Measurements from ENCODE around the gene SPATA2.
A peak's percentile ranks its signal among the peaks of the same experiment; 100 is the strongest.

SPATA2 gene

DNA sequence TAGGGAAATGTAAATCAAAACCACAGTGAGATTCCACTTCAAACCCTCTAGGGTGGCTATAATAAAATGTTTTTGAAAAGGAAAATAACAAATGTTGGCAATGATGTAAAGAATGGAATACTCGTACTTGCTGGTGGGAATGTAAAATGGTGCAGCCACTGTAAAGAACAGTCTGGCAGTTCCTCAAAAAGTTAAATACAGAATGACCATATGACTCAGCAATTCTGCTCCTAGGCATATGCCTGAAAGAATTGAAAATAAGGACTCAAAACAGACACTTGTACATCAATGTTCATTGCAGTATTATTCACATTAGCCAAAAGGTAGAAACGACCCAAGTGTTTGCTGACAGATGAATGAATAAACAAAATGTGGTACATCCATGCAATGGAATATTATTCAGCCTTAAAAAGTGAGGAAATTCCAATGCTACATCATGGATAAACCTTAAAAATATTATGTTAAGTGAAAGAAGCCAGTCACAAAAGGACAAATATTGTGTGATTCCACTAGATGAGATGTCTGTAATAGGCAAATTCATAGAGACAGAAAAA is 10.6 kb upstream of the SPATA2 start:
- no peaks in the 10 kb centered on the region for H3K9me3 ChIP-seq (replicated peaks; ENCODE audit: low read length)
- no peak overlapping the region for H3K4me2 ChIP-seq (ENCODE audit: low read length)
- H3K4me1 ChIP-seq (ENCODE audit: control insufficient read depth, insufficient read depth, low read length) = peaks cover 9% of the 10 kb centered on the region
- H3K27me3 ChIP-seq (ENCODE audit: control insufficient read depth, insufficient read depth, low read length) = no peaks in the 10 kb centered on the region
- H3K36me3 ChIP-seq (ENCODE audit: insufficient read depth, low read length) = no peaks in the 10 kb centered on the region
- no peak overlapping the region for H3K9ac ChIP-seq (ENCODE audit: low read depth, low read length)
- no peak overlapping the region for H3K4me3 ChIP-seq (ENCODE audit: low read length)

GRCh38 chr20:49924247-49924646 is 8.9 kb upstream of the SPATA2 start:
- H3K4me2 ChIP-seq (ENCODE audit: low read length) = no peak overlapping the region
- H3K9ac ChIP-seq (ENCODE audit: low read depth, low read length) = no peak overlapping the region
- H3K4me1 ChIP-seq (ENCODE audit: control insufficient read depth, insufficient read depth, low read length) = peaks cover 9% of the 10 kb centered on the region
- no peaks in the 10 kb centered on the region for H3K36me3 ChIP-seq (ENCODE audit: insufficient read depth, low read length)
- no peak overlapping the region for H3K4me3 ChIP-seq (ENCODE audit: low read length)
- H3K9me3 ChIP-seq (replicated peaks; ENCODE audit: low read length) = no peaks in the 10 kb centered on the region
- H3K27me3 ChIP-seq (ENCODE audit: control insufficient read depth, insufficient read depth, low read length) = no peaks in the 10 kb centered on the region

DNA sequence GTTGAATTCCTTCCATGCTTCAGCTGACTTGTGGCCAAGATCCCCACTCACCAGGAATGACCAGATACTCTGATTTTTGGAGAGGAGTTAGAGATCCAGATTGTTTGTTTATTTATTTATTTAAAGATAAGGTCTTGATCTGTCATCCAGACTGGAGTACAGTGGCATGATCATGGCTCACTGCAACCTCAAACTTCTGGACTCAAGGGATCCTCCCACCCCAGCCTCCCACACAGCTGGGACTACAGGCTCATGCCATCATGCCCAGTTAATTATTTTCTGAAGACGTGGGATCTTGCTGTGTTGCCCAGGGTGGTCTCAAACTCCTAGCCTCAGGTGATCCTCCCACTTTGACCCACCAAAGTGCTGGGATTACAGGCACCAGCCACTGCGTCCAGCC is 4.1 kb upstream of the SPATA2 start:
- Histone ChIP-seq H3K9ac (ENCODE audit: low read depth, low read length) (no peak overlapping the region), H3K27me3 (ENCODE audit: control insufficient read depth, insufficient read depth, low read length) (no peaks in the 10 kb centered on the region), H3K36me3 (ENCODE audit: insufficient read depth, low read length) (no peaks in the 10 kb centered on the region), H3K9me3 (replicated peaks; ENCODE audit: low read length) (no peaks in the 10 kb centered on the region), H3K4me1 (ENCODE audit: control insufficient read depth, insufficient read depth, low read length) (peaks cover under 1% of the 10 kb centered on the region), H3K4me3 (ENCODE audit: low read length) (no peak overlapping the region), H3K4me2 (ENCODE audit: low read length) (no peak overlapping the region)

DNA sequence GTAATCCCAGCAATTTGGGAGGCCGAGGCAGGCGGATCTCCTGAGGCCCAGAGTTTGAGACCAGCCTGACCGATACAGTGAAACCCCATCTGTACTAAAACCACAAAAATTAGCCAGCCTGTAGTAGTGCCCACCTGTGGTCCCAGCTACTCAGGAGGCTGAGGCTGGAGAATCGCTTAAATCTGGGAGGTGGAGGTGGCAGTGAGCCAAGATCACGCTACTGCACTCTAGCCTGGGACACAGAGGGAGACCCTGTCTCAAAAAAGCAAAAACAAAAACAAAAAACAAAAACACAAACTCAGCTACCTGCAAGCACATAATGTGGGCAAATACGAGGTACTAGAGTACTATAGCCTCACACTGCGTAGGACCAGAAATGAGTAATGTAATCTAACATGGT is 3.7 kb upstream of the SPATA2 start:
- no peaks in the 10 kb centered on the region for H3K27me3 ChIP-seq (ENCODE audit: control insufficient read depth, insufficient read depth, low read length)
- no peak overlapping the region for H3K4me3 ChIP-seq (ENCODE audit: low read length)
- no peak overlapping the region for H3K4me2 ChIP-seq (ENCODE audit: low read length)
- no peak overlapping the region for H3K9ac ChIP-seq (ENCODE audit: low read depth, low read length)
- H3K9me3 ChIP-seq (replicated peaks; ENCODE audit: low read length) = no peaks in the 10 kb centered on the region
- peaks cover 5% of the 10 kb centered on the region for H3K4me1 ChIP-seq (ENCODE audit: control insufficient read depth, insufficient read depth, low read length)
- H3K36me3 ChIP-seq (ENCODE audit: insufficient read depth, low read length) = no peaks in the 10 kb centered on the region

DNA sequence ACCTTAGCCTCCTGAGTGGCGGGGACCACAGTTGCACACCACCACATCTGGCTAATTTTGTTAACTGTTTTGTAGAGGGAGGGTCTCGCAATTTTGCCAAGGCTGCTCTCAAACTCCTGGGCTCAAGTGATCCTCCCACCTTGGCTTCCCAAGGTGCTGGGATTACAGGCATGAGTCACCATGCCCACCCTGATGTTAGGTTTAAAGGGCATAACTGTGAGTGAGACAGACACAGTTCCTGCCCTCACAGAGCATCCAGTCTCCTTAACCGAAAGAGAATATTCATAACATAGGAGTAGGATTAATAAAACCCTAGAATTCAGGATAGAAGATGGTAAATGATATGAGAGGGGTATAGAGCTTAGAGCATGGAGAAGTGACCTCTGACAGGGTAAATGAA is 3.1 kb upstream of the SPATA2 start:
- no peaks in the 10 kb centered on the region for H3K36me3 ChIP-seq (ENCODE audit: insufficient read depth, low read length)
- no peak overlapping the region for H3K4me2 ChIP-seq (ENCODE audit: low read length)
- no peaks in the 10 kb centered on the region for H3K27me3 ChIP-seq (ENCODE audit: control insufficient read depth, insufficient read depth, low read length)
- H3K9ac ChIP-seq (ENCODE audit: low read depth, low read length) = no peak overlapping the region
- H3K4me1 ChIP-seq (ENCODE audit: control insufficient read depth, insufficient read depth, low read length) = peaks cover 10% of the 10 kb centered on the region
- no peaks in the 10 kb centered on the region for H3K9me3 ChIP-seq (replicated peaks; ENCODE audit: low read length)
- H3K4me3 ChIP-seq (ENCODE audit: low read length) = no peak overlapping the region

DNA sequence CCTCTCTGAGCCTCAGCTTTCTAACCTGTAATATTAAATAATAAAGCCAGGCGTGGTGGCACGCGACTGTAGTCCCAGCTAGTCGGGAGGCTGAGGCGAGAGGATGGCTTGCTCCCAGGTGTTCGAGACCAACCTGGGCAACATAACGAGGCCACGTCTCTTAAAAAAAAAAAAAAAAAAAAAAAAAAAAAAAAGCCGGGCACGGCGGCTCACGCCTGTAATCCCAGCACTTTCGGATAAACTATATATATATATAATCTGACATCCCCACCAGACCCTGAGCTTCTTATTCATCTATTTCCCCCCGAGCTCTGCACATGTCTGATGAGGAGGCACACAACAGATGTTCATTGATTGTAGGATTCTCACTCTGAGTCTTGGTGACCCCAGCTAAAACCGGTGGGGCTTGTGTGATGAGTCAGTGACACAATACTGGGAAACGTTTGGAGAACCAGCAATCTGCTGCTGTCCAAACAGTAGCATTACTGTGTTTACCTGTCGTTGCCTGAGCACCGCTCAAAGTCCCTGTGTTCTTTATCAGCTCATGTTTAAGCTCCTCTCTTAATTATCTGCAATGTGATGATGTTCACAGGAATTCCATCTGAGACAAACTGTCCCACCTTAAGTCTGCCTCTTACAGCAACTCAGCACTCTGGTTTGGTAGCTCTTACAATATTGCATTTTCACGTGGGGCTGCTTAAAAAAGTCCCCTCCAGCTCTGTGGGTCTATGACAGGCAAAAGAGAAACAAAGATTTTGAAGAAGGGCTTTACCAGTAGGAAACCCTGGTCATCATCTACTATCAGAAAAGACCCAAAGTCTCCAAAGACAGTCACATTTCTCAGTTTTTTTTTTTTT is 1.0 kb upstream of the SPATA2 start:
- Histone ChIP-seq H3K9ac (ENCODE audit: low read depth, low read length) (peak overlapping the region; percentile 99), H3K4me1 (ENCODE audit: control insufficient read depth, insufficient read depth, low read length) (peaks cover 13% of the 10 kb centered on the region), H3K9me3 (replicated peaks; ENCODE audit: low read length) (no peaks in the 10 kb centered on the region), H3K36me3 (ENCODE audit: insufficient read depth, low read length) (no peaks in the 10 kb centered on the region), H3K4me2 (ENCODE audit: low read length) (peak overlapping the region; percentile 82), H3K4me3 (ENCODE audit: low read length) (peak overlapping the region; percentile 96), H3K27me3 (ENCODE audit: control insufficient read depth, insufficient read depth, low read length) (no peaks in the 10 kb centered on the region)

DNA sequence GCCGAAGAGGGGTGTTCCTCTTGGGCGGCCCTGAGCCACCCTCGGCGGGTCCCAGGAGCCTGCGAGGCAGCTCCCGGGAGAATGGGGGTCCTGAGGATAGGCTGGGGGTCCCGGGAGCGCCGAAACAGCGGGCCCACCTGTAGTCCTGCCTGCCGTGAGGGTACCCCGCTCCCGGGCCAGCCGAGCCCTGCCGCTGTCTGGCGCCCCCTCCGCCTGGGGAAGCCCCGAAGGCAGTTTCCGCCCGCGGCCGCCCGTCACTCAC is 280 bp downstream of the SPATA2 start:
- Histone ChIP-seq H3K27me3 (ENCODE audit: control insufficient read depth, insufficient read depth, low read length) (no peaks in the 10 kb centered on the region), H3K4me1 (ENCODE audit: control insufficient read depth, insufficient read depth, low read length) (peaks cover 13% of the 10 kb centered on the region), H3K9me3 (replicated peaks; ENCODE audit: low read length) (no peaks in the 10 kb centered on the region), H3K9ac (ENCODE audit: low read depth, low read length) (peak overlapping the region; percentile 99), H3K4me3 (ENCODE audit: low read length) (peak overlapping the region; percentile 96), H3K36me3 (ENCODE audit: insufficient read depth, low read length) (peaks cover 3% of the 10 kb centered on the region), H3K4me2 (ENCODE audit: low read length) (peak overlapping the region; percentile 82)

DNA sequence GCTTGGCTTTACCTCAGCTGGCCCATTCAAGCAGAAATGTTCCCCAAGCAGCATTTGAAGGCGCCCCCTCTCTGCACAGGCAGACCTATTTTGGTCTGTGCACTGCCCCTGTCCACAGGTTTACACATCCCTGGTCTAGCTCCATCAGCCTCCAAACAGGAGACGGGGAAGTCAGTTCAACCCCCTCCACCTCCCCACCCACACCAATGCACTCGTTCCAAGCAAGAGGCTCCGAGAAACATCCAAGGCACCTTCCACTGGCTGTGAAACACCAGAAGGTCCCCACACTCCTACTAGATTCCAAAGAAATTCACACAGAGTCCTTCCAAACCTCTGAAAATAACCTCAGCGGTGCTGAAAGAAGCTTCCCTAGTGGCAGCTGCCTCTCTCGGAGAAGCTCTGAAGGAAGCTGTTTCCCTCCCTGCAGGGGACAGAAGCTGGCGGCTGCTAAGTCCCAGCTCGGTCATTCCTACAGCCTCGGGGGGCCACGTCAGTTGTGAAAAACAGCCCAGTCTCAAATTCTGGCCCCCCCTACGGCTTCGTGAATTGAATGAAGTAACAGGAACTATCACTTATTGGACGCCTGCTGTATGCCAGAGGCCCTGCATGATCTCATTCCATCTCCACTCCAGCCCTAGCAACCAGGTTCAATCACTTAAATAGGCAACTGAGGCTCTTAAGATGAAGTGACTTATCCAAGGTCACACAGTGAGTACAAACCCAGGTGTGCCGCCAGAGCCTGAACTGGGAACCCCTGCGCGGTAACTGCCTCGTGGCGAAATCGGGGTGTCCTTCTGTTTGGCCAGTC is 815 bp downstream of the SPATA2 start:
- Histone ChIP-seq H3K9me3 (replicated peaks; ENCODE audit: low read length) (no peaks in the 10 kb centered on the region), H3K4me3 (ENCODE audit: low read length) (peak overlapping the region; percentile 96), H3K9ac (ENCODE audit: low read depth, low read length) (peak overlapping the region; percentile 99), H3K36me3 (ENCODE audit: insufficient read depth, low read length) (peaks cover 5% of the 10 kb centered on the region), H3K4me1 (ENCODE audit: control insufficient read depth, insufficient read depth, low read length) (peaks cover 13% of the 10 kb centered on the region), H3K4me2 (ENCODE audit: low read length) (peak overlapping the region; percentile 82), H3K27me3 (ENCODE audit: control insufficient read depth, insufficient read depth, low read length) (no peaks in the 10 kb centered on the region)

DNA sequence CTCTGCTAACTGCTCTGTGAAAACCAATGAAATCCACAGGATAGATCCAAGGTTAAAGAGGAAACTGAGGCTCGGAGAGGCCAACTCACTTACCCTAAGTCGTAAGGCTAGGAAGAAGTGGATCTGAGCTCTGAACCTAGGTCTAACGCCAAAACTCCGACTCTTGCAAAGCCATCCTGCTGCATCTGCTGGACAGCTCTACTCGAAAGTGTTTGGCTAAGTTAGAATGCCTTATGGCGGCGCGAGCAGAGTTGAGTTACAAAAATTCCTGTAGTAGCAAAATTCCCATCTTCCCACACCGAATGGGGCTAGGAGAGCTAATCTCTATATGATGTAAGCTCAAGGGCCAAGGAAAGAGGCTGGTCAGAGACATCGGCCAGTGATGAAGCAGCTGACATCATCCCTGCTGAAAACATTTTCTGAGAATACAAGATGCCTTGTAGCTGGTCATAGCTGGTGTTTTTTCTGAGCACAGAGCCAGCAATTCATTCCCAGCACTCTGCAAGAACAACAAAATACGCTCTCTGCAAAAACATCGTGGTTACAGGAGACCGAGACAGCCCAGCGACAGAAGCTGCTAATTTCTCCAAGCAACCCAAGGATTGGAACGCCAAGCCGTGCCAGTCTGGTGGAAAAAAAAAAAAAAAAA is 1.8 kb downstream of the SPATA2 start:
- no peaks in the 10 kb centered on the region for H3K27me3 ChIP-seq (ENCODE audit: control insufficient read depth, insufficient read depth, low read length)
- no peak overlapping the region for H3K9ac ChIP-seq (ENCODE audit: low read depth, low read length)
- peaks cover 13% of the 10 kb centered on the region for H3K4me1 ChIP-seq (ENCODE audit: control insufficient read depth, insufficient read depth, low read length)
- peak overlapping the region; percentile 82 for H3K4me2 ChIP-seq (ENCODE audit: low read length)
- no peaks in the 10 kb centered on the region for H3K9me3 ChIP-seq (replicated peaks; ENCODE audit: low read length)
- H3K36me3 ChIP-seq (ENCODE audit: insufficient read depth, low read length) = peaks cover 8% of the 10 kb centered on the region
- H3K4me3 ChIP-seq (ENCODE audit: low read length) = peak overlapping the region; percentile 96

- no peaks in the 10 kb centered on the region for H3K9me3 ChIP-seq (replicated peaks; ENCODE audit: low read length)
- peaks cover 30% of the 10 kb centered on the region for H3K36me3 ChIP-seq (ENCODE audit: insufficient read depth, low read length)
- H3K4me3 ChIP-seq (ENCODE audit: low read length) = no peak overlapping the region
- H3K9ac ChIP-seq (ENCODE audit: low read depth, low read length) = no peak overlapping the region
- peaks cover 13% of the 10 kb centered on the region for H3K4me1 ChIP-seq (ENCODE audit: control insufficient read depth, insufficient read depth, low read length)
- no peaks in the 10 kb centered on the region for H3K27me3 ChIP-seq (ENCODE audit: control insufficient read depth, insufficient read depth, low read length)
- no peak overlapping the region for H3K4me2 ChIP-seq (ENCODE audit: low read length)
Measured at GRCh38 chr20:49910340-49910706, 5.0 kb downstream of the SPATA2 start.

GRCh38 chr20:49909499-49910339 is 5.6 kb downstream of the SPATA2 start:
- peaks cover 36% of the 10 kb centered on the region for H3K36me3 ChIP-seq (ENCODE audit: insufficient read depth, low read length)

More at GRCh38 chr20:49909499-49910339, 5.6 kb downstream of the SPATA2 start:
- no peak overlapping the region for H3K9ac ChIP-seq (ENCODE audit: low read depth, low read length)
- H3K4me1 ChIP-seq (ENCODE audit: control insufficient read depth, insufficient read depth, low read length) = peaks cover 13% of the 10 kb centered on the region
- no peaks in the 10 kb centered on the region for H3K27me3 ChIP-seq (ENCODE audit: control insufficient read depth, insufficient read depth, low read length)
- H3K4me2 ChIP-seq (ENCODE audit: low read length) = no peak overlapping the region
- no peaks in the 10 kb centered on the region for H3K9me3 ChIP-seq (replicated peaks; ENCODE audit: low read length)
- H3K4me3 ChIP-seq (ENCODE audit: low read length) = no peak overlapping the region

Data from skeletal muscle satellite cell (primary cell).